NCI-H2227 (cell line): ENCODE data around the gene SSTR4.

Experiments
- DNase-seq: peaks from one replicate; lab custom pipeline; 2025; ENCODE audit not compliant: unreplicated experiment; lab: John Stamatoyannopoulos, UW

Gene SSTR4

GRCh38 chr20:23085436-23086055, 50.4 kb downstream of the SSTR4 start:
- DNase-seq, result no peak

GRCh38 chr20:23086056-23086566, 51.0 kb downstream of the SSTR4 start, which contains the start of gene CD93:
TSS of gene CD93 (minus strand) at chr20:23086324. CDS start at chr20:23086192, 132 bp downstream.
- no peak for DNase-seq

- no peak for DNase-seq
These were observed 51.9 kb downstream of the SSTR4 start for GRCh38 chr20:23086931-23087411.

- no peak for DNase-seq
These were observed 52.6 kb downstream of the SSTR4 start for GRCh38 chr20:23087587-23088251.
